HUES6 (cell line): ENCODE measurements around the gene SPG7.

Experiments
- H3K27ac ChIP-seq: 2 replicates; pipeline ENCODE4 v1.7.0; 2013; ENCODE audit warnings: low read depth, mild to moderate bottlenecking, low read length, inconsistent platforms
- H3K27me3 ChIP-seq: 2 replicates; pipeline ENCODE4 v1.6.1; 2013; ENCODE audit warnings: low read length; ENCODE audit not compliant: control insufficient read depth, insufficient read depth
- H3K36me3 ChIP-seq: 2 replicates; pipeline ENCODE4 v1.6.1; 2013; ENCODE audit warnings: low read length; ENCODE audit not compliant: control insufficient read depth, insufficient read depth
- H3K4me1 ChIP-seq: 2 replicates; pipeline ENCODE4 v1.6.1; 2013; ENCODE audit warnings: low read length; ENCODE audit not compliant: control insufficient read depth, insufficient read depth
- H3K4me3 ChIP-seq: 2 replicates; pipeline ENCODE4 v1.5.1; 2013; ENCODE audit warnings: low read depth, low read length
- H3K9ac ChIP-seq: one replicate; pipeline ENCODE4 v1.6.1; 2013; ENCODE audit warnings: mild to moderate bottlenecking, low read length
- H3K9me3 ChIP-seq: 2 replicates; pipeline ENCODE4 v1.6.1; 2013; ENCODE audit warnings: low read depth, low read length; ENCODE audit not compliant: control insufficient read depth, insufficient read depth

The SPG7 gene

DNA sequence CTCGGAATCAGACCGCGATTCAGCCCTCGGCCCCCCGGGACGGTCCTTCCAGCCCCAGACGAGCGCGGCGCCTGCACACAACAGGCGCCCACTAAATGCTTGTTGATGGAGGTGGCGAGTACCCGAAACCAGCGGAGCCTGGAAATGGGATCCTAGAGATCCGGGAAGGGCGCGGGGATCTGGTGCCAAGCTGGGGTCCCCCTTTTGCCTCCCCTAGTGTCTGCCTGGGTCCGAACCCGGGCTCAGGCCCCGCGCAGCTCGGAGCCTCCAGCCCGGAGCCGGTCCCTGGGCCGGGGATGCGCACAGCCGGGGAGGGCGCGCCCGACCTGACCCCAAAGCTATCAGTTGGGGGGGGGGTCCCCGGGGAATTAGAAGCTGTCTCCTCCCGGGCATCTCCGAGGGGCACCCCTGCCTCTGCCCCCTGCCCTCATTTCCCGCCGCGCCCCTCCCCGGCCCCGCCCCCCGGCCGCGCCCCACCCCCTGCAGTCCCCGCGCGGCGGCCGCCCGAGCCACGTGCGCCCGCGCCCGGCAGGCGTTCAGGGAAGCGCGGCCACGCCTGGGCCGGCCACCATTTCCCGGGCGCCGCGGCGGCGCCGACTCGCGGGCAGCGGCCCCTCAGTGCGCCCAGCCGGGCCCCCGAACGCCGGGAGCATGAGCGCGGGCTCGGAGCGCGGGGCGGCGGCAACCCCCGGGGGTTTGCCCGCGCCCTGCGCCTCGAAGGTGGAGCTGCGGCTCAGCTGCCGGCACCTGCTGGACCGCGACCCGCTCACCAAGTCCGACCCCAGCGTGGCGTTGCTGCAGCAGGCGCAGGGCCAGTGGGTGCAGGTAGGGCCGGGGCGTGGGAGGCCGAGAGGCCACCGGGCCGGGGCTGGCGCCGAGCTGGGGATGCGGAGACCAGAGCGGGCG, 67.3 kb downstream of the SPG7 start, which contains the start of gene CPNE7:
Gene CPNE7, plus strand, starts transcription at position 512 of the 906 bp plus-strand sequence. Its CDS starts 140 bp downstream, at position 652.
- H3K4me1 ChIP-seq = peaks cover 7% of the 10 kb centered on the region
- H3K27me3 ChIP-seq = peaks cover 47% of the 10 kb centered on the region
- no peaks in the 10 kb centered on the region for H3K9me3 ChIP-seq
- peak within 1 kb of the TSS; percentile 62 for H3K4me3 ChIP-seq
- H3K9ac ChIP-seq = peak within 1 kb of the TSS; percentile 39
- H3K27ac ChIP-seq = no peak within 1 kb of the TSS
- H3K36me3 ChIP-seq = peaks cover 5% of the 10 kb centered on the region

- Histone ChIP-seq H3K4me3 (peak overlapping the region; percentile 62), H3K9ac (no peak overlapping the region), H3K27ac (no peak overlapping the region), H3K36me3 (peaks cover 5% of the 10 kb centered on the region), H3K9me3 (no peaks in the 10 kb centered on the region), H3K4me1 (peaks cover 7% of the 10 kb centered on the region), H3K27me3 (peaks cover 45% of the 10 kb centered on the region)
Measured at GRCh38 chr16:89576153-89577054, 68.2 kb downstream of the SPG7 start.

GRCh38 chr16:89577055-89577759, 69.0 kb downstream of the SPG7 start:
- Histone ChIP-seq H3K4me3 (peak overlapping the region; percentile 62; the same call in 1 of the 2 replicates), H3K9ac (no peak overlapping the region)

GRCh38 chr16:89579351-89579750, 71.1 kb downstream of the SPG7 start:
- H3K27me3 ChIP-seq = peaks cover 32% of the 10 kb centered on the region
- no peak overlapping the region for H3K4me3 ChIP-seq
- no peaks in the 10 kb centered on the region for H3K9me3 ChIP-seq
- H3K27ac ChIP-seq = no peak overlapping the region
- H3K36me3 ChIP-seq = peaks cover 5% of the 10 kb centered on the region
- peaks cover 1% of the 10 kb centered on the region for H3K4me1 ChIP-seq
- no peak overlapping the region for H3K9ac ChIP-seq

More at GRCh38 chr16:89577055-89577759, 69.0 kb downstream of the SPG7 start:
- no peak overlapping the region for H3K27ac ChIP-seq
- peaks cover 5% of the 10 kb centered on the region for H3K36me3 ChIP-seq
- no peaks in the 10 kb centered on the region for H3K9me3 ChIP-seq
- peaks cover 37% of the 10 kb centered on the region for H3K27me3 ChIP-seq
- peaks cover 7% of the 10 kb centered on the region for H3K4me1 ChIP-seq

- no peak overlapping the region for H3K9ac ChIP-seq
- H3K9me3 ChIP-seq = no peaks in the 10 kb centered on the region
Measured at GRCh38 chr16:89581045-89581695, 73.0 kb downstream of the SPG7 start.

DNA sequence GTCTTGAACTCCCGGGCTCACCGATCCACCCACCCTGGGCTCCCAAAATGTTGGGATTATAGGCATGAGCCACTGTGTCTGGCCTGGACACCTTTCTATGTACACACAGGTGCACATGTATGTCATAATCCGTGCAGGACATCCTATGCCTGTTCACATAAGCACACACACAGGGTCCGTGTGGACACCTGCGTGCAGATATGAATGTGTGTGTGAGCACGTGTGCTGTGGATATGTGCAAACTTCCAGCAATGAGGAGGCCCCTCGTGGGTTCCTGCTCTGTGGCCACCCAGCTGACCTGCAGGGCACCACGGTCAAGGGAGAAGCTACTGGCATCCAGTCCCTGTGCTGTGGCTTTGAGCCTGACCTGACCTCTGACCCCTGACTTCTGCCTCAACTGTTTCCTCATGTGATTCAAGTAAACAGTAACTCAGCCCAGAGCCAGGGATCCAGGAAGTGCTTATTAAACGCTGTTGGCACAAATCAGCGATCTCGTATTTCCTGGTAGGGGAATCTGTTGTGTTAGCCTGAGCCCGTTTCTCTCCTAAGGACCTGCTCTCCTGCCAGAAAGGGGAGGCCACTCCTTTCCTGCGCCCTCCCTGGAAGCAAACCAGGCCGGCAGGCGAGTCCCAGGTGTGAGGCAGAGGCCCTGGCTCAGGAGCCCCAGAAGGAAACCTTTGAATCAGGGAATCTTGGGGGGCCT, 73.8 kb downstream of the SPG7 start:
- no peak overlapping the region for H3K9ac ChIP-seq
- no peak overlapping the region for H3K27ac ChIP-seq
- H3K36me3 ChIP-seq = peaks cover 5% of the 10 kb centered on the region
- H3K4me1 ChIP-seq = no peaks in the 10 kb centered on the region
- peaks cover 8% of the 10 kb centered on the region for H3K27me3 ChIP-seq
- H3K9me3 ChIP-seq = no peaks in the 10 kb centered on the region
- no peak overlapping the region for H3K4me3 ChIP-seq

More at GRCh38 chr16:89581045-89581695, 73.0 kb downstream of the SPG7 start:
- Histone ChIP-seq H3K27me3 (peaks cover 16% of the 10 kb centered on the region), H3K4me3 (no peak overlapping the region), H3K4me1 (no peaks in the 10 kb centered on the region), H3K36me3 (peaks cover 5% of the 10 kb centered on the region), H3K27ac (no peak overlapping the region)

- Histone ChIP-seq H3K4me3 (no peak overlapping the region), H3K27me3 (peaks cover under 1% of the 10 kb centered on the region; the same call in 1 of the 2 replicates), H3K4me1 (no peaks in the 10 kb centered on the region), H3K9me3 (no peaks in the 10 kb centered on the region), H3K9ac (no peak overlapping the region), H3K36me3 (peaks cover 5% of the 10 kb centered on the region), H3K27ac (no peak overlapping the region)
Measured at GRCh38 chr16:89582614-89583196, 74.5 kb downstream of the SPG7 start.

DNA sequence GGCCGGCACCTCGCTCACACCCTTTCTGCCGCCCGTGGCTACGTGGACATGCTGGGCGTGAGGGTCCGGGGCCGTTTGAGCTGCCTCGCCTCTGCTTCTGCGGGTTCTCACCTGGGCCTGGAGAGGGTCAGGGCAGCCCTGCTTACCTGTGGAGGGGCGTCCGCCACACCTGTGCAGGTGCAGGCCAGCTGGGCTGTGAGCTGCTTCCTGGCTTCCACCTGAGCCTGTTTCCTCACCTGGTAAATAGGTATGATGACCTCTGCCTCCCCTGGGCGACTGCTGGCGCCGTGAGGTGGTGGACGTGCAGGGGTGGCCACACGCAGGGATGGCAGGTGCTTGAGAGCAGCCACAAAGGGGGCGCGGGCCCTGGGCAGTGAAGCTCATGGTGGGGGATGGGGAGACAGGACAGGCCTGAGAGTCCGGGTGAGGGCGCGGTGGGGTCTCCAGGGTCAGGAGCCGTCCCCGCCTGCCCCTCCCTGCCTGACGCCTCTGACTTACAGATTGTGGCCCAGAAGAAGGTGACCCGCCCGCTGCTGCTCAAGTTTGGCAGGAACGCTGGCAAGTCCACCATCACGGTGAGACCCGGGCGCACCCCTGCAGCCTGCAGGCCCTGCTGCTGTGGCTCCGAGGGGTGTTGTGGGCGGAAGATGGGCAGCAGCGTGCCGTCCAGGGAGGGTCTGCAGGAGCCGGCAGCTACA, 75.1 kb downstream of the SPG7 start:
- H3K36me3 ChIP-seq = peaks cover 5% of the 10 kb centered on the region
- H3K27me3 ChIP-seq = no peaks in the 10 kb centered on the region; the same call in 1 of the 2 replicates
- H3K4me1 ChIP-seq = no peaks in the 10 kb centered on the region
- H3K4me3 ChIP-seq = no peak overlapping the region
- no peaks in the 10 kb centered on the region for H3K9me3 ChIP-seq
- no peak overlapping the region for H3K27ac ChIP-seq
- no peak overlapping the region for H3K9ac ChIP-seq

DNA sequence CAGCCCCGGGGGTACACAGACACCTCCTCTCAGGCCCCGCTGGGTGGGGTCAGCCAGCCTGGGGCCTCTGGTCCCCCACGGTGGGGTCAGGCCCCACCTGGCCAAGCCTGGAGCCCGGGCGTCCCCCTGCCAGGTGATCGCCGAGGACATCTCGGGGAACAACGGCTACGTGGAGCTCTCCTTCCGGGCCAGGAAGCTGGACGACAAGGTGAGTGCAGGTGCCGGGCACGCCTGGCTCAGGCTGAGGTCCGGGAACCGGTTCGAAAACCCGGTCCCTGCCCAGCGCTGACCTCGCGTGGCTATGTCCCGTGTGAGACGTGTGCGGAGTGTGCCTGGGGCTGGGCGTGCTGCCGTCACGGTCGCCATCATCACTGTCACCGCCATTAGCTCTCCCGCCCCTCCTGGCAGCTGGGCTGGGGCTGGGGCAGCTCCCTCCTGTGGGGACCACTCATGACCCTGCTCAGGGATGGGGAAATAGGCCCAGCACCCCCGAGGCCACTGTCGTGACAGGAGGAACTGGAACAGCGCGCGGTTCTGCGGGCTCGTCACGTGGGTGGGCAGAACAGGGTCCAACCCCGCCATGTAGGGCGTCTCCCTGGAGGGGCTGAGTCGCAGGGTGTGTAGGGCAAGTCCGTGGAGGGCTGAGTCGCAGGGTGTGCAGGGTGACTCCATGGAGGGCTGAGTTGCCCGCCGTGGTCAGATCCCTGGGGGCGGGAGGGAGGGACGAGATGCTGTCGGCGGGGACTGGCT, 75.9 kb downstream of the SPG7 start:
- peaks cover 5% of the 10 kb centered on the region for H3K36me3 ChIP-seq
- no peaks in the 10 kb centered on the region for H3K9me3 ChIP-seq
- H3K4me3 ChIP-seq = no peak overlapping the region
- no peaks in the 10 kb centered on the region; the same call in 1 of the 2 replicates for H3K27me3 ChIP-seq
- no peak overlapping the region for H3K27ac ChIP-seq
- H3K4me1 ChIP-seq = no peaks in the 10 kb centered on the region
- H3K9ac ChIP-seq = no peak overlapping the region
